GM19455 (cell line): ENCODE measurements around the gene OVAAL.

Experiments used
- ATAC-seq: cut with Tn5 transposase; IDR thresholded peaks from one replicate; pipeline ENCODE4 v1.9.1; 2021; ENCODE audit not compliant: unreplicated experiment

OVAAL gene

GRCh38 chr1:180568184-180568583 lies 9.4 kb downstream of the OVAAL start:
- ATAC-seq: no peak

DNA sequence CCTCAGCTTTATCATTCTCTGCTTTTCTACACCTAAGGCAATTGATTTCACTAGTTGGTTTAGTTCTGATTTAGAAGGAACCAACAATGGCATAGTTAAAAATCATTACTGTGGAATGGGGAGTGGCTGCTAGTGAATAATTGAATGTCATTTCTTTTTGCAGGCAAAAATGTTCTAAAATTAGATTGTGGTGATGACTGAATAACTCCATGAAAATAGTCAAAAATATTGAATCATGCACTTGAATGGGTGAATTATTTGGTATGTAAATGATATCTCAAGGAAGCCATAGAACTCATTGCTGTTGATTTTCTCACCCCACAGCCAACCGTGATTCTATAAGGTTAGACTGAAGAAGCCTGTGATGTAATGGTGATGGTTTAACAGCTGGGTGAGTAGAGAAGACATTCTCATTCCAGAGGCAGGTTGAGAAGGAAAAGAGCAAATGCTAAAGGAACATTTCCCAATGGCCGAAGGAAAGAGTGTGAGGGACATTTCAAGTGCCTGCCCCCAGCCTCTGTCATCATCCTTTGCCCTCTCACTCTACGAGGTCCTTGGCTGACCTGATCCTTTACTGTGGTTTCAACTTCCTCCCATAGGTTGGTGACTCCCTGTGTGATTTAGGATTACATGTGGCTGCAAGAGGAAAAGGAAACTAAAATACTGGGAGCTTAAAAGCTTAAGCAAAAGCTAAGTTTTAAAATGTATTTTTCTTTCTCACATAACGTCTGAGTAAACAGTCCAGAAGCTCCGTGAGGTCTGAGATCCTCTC lies 12.5 kb downstream of the OVAAL start:
- no peak for ATAC-seq

GRCh38 chr1:180571832-180572636 lies 13.3 kb downstream of the OVAAL start:
- no peak for ATAC-seq

GRCh38 chr1:180572760-180573159 lies 14.0 kb downstream of the OVAAL start:
- no peak for ATAC-seq

GRCh38 chr1:180574031-180574713 lies 15.4 kb downstream of the OVAAL start:
- ATAC-seq: no peak

DNA sequence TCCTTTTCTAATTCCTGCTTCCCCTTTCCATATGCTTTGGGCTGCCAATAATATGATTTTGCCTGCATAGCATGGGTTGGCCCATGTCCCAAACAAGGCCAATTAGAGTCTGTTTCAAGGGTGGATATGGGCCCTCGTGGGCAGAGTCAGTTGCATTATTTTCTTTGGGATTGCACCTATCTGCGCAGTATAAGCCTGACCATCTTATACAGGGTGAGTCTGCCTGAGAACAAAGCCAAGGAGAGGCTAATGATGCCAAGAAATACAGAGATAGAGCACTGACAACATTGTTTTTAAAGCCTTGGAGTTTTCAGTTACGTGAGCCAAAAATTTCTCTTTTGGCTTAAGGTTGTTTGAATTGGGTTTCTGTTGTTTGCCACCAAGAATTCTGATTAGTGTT lies 18.6 kb downstream of the OVAAL start:
- ATAC-seq: no peak

DNA sequence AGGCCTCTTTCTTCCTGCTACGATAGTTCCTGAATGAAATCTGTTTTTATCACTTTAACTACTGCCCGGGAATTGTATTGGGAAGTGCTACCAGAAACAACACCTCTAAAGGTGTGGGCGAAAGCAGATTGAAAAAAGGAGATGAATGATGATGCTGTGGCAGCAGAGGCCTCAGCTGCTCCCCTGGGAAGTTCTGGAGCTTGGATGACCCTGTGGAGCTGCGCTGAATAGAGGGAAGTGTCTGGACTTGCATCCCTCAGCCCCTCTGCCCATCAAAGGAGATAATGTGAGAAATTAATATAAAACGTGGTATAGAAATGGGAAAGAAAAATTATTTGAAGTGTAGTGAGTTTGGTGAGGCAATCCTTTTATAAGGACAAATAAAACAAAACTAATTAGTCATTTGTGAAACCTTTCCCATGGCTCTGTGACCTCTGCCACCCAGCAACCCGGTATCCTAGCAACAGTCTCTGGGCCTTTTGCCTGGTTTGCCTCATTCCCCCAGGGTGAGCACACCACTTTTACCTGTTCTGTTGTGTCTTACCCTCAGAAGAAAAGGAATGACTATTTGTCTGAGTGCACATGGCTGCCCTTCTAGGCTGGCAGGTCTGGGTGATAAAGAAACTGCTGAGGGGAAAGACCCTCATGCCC lies 21.3 kb downstream of the OVAAL start:
- ATAC-seq: no peak

GRCh38 chr1:180581635-180582039 lies 22.9 kb downstream of the OVAAL start:
- ATAC-seq: no peak

DNA sequence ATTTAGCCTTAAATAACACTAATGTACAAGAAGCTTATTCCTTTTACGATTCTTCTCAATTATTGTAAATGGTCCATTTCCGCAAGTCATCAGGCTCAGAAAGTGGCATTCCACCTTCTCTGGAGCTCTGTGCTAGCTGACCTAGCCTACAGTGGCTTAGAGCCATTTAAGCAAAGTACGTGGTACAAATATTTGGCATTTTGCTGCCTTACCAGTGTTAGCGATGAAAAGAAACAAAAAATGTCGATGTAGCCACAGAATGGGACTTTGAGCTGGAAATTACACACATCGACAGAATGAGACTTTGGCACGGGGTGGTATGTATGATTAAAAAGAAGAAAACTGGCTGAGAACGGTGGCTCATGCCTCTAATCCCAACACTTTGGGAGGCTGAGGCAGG lies 26.1 kb downstream of the OVAAL start:
- no peak for ATAC-seq

DNA sequence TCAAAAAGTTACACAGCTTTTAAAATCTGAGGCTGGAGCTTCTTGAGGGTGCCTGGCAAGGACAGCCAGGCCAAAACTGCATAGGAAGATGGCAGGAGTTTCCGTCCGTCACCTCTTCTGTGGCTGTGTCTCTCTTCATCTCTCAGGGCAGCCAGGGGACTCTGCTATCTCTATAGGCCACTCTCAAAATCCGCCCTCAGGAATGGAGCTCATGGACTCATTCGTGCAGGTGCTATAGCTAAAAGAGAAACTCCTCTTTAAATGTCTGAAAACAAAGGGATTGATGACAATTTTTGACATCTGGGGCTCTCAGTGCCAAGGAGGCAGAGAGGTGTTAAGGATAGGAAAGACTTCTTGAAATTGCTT lies 27.2 kb downstream of the OVAAL start:
- ATAC-seq: no peak

DNA sequence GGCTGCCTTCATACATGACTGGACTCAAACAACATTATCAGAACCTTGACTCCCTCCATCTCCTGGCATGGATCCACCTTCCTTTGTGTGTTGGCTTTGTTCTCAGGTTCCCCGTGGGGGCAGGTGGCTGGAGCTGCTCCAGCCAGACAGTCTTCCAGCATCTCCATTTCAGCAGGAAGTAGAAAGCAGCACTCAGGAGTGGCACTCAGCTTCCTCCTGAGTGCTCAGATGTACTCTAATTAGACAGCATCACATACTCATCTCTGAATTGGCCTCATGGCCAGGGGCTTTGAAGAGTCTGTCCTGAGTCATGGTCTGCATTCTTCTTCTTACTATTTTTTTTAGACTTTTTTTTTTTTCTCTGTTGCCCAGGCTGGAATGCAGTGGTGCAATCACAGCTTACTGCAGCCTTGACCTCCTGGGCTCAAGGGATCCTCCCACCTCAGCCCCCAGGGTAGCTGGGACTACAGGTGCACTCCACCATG lies 27.9 kb downstream of the OVAAL start:
- no peak for ATAC-seq

DNA sequence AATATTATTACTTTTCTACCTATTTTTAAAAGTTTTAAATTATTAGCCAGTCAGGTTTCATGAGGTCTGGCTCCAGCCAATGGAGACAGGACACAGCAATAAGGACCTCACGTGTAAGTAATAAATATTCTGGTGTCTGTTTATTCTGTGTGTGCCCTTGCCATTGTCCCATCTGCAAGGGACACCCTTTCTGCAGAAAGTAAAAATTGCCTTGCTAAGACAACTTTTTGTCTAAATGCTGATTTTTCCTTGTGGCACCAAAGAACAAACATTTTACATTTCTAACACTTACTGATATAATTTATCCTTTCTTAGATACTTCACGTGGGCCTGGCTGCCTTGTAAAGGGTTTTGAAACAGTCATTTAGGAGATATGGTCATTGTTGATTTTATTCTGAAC lies 29.4 kb downstream of the OVAAL start:
- ATAC-seq: no peak

DNA sequence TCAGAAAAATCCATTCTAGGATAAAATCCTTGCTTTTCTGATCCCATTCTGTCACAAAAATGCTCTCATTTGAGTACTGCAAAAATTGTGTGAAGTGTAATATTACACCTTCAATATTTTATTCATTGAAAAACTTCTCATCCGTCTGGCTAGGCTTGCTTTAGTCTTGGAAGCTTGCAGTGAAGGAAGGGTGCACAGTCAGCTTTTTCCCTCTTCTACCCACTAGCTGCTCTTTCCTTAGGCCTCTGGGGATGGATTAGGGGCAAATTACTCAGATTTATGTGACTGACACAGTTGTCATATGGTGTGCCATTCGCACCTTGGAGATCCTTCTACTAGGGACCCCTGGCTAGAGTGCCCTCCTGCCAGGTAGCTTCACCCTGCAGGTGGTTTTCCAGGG lies 32.1 kb downstream of the OVAAL start:
- no peak for ATAC-seq

GRCh38 chr1:180593382-180593781 lies 34.6 kb downstream of the OVAAL start:
- no peak for ATAC-seq

DNA sequence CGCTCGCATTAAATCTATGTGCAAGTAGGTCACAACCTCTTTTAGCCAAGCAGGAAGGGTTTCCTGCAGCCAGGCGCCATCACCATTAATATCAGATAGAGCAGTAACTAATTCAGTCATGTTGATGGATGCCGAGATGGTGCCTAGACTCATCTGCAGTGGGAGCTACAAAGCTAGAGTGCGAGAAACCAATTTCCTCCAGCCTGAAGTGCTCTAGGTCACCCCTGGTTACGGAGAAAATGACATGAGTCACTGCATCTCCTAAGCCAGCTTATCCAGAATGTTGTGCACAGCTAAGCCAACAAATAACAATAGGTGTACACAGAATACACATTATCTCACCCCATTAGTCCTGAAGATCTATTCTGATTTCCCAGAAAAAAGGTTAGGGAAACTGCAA lies 36.0 kb downstream of the OVAAL start:
- no peak for ATAC-seq

DNA sequence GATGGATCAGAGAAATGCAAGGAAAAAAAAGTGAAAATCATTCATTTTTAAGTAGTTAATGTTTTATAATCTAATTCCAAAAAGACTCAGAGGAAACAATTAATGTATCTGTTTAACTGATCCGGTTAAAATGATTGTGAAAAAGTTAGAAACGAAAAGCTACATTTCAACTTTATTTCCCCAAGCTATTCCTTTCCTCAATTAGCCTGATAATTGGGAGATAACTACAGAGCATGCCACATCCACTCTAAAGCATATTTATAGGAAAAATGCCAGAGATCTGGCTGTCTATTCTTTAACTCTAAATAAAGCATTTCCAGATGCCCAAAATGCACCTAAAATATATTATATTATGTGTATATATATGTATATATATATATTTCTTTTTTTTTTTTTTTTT lies 37.2 kb downstream of the OVAAL start:
- no peak for ATAC-seq

GRCh38 chr1:180597520-180597919 lies 38.8 kb downstream of the OVAAL start:
- no peak for ATAC-seq

DNA sequence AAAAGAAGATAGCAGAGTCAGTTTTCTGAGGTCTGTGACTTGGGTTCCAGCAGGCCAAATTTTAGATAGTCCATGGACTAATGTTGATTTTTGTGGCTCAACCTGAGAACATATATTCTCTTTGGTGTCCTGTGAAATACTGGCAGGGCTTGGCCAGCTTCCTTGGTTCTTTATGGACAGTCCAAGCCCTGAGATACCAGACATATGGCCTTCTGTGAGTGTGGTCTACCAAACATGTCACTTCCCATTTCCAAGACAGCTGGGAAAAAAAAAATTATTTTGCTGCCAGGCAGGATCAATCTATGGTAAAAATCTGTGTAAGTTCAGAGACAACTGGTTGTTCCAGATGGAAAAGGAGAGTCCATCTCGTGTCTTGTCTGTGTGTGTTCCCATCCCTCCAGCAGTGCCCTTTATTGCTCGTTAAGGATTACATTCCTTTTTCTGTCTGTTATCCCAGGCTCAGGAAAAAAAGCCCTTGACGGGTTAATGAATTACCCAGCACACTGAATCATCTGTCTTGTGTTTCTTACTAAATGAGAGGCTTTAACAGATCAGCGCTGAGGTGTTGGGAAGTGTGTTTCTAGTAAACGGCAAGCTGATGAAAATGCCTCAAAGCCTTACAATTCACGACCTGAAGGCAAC lies 39.7 kb downstream of the OVAAL start:
- no peak for ATAC-seq

GRCh38 chr1:180600343-180600742 lies 41.6 kb downstream of the OVAAL start:
- ATAC-seq: no peak

DNA sequence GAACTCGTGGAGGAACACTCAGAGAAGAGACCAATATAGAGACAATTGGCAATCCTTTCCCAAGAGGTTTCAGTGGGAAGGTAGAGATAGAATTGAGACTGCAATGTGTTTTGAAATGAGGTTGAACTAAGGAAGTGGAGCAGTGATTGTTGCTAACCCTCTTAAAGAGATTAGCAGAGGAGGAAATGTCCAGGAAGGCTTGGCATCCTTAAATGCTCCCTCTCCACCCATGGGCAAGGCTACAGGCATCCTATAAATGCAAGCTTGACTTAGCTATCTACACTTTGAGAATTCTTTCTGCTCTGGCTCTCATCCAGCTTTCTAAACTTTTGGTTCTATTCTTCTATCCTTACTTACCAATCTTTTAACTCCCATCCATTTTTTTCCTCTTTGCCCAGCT lies 42.7 kb downstream of the OVAAL start:
- ATAC-seq: no peak
